Fibroblast of peridontal ligament (primary cell): ENCODE measurements around the gene ANKK1.

Experiments used
- DNase-seq: peaks from one replicate; pipeline ENCODE4 v3.0.0-alpha.2; 2010; ENCODE audit errors: extremely low read depth

The ANKK1 gene

DNA sequence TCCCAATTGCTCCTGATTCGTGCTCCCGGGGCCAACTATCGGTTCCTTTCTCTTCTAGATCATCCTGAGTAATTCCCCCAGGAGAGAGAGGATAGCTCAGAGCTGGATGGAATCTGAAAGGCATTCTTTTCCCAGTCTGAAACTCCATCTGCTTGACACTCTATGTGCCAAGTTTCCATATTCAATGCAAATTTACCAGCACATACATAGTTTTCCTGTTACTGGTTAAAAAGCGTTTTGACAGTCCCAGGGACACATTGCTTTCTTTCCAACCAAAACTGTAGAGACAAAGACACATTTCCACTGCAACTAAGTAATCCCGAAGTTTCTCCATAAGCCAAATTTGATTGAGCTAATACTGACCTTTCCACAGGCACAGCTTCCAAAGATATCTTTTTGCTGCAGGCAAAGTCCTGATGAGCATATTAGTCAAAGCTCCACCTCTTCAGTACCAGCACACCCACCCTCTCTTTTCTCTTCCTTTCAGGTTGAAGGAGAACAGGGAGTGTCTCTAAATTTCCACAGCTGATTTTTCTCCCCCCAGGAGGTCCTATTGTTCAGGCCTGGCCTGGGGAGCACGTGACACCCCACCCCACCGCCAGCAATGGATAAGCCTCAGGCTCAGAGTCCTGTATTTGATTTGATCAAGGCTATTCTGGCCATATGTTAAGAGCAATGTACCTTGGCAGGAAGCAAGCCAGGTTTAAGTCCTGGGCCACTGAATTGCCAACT, 9.7 kb upstream of the ANKK1 start:
- peak; percentile 48 for DNase-seq

DNA sequence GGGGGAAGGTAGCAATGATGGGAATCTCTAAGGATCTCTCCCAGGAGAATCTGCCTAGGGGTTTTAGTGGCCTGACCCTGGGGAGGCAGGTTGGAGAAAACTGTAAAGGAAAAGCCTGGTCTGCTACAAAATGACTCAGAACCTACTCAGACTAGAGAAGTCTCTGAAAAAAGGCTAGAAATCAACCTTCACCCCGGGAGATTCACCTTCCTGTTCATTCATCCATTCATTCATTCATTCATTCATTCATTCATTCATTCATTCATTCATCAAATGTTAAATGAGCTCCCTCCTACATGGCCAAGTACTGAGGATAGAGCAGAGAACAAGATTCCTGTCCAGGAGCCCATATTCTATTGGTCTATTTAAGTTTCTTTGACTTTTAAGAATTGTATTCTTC, 8.9 kb upstream of the ANKK1 start:
- DNase-seq = no peak

- peak; percentile 36 for DNase-seq
Measured at GRCh38 chr11:113382121-113382520, 5.5 kb upstream of the ANKK1 start.

GRCh38 chr11:113384551-113384950, 3.0 kb upstream of the ANKK1 start:
- DNase-seq = peak; percentile 87

DNA sequence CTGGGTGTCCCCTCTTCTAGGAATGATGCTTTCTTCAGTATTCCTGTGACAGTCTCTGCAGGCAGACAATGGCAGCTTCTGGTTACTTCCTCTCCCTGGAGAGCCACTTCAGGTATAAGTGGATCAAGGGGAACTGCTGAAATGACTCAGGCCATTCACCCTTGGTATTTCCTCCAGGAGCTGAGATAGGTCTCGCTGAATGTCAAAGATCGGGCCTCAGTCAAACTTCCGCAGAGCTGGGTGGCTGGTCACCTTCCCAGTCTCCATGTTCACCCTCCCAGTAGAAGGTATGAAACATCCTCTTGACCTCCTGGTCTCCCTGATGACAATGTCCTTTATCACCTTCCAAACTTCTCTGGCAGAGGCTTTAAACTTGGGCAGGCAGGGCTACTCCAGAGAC, 1.8 kb upstream of the ANKK1 start:
- DNase-seq = no peak

GRCh38 chr11:113386866-113387265, 713 bp upstream of the ANKK1 start:
- DNase-seq = no peak

DNA sequence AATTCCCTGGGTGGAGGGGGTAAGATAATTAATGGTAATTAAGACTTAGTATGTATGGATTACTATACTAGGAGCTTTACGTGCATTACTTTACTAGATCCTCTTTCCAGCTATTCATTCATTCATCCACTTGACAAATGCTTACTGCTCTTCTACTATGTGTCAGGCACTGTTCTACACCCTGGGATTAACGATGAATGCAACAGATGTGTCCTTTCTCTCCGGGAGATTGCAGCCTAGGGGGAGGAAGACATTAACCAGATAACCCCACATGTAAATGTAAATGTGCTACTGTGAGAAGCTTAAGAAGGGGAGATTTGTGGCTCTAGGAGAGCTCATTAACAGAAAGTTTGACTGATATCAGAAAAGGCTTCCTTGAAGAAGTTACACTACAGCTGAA, 1.7 kb downstream of the ANKK1 start:
- no peak for DNase-seq

GRCh38 chr11:113392236-113392921, 4.8 kb downstream of the ANKK1 start:
- peak; percentile 51 for DNase-seq

GRCh38 chr11:113393501-113393985, 6.0 kb downstream of the ANKK1 start:
- DNase-seq = no peak

- no peak for DNase-seq
Measured at GRCh38 chr11:113394919-113395318, 7.3 kb downstream of the ANKK1 start.

GRCh38 chr11:113395782-113396336, 8.3 kb downstream of the ANKK1 start:
- no peak for DNase-seq

GRCh38 chr11:113396690-113397089, 9.1 kb downstream of the ANKK1 start:
- DNase-seq = no peak

DNA sequence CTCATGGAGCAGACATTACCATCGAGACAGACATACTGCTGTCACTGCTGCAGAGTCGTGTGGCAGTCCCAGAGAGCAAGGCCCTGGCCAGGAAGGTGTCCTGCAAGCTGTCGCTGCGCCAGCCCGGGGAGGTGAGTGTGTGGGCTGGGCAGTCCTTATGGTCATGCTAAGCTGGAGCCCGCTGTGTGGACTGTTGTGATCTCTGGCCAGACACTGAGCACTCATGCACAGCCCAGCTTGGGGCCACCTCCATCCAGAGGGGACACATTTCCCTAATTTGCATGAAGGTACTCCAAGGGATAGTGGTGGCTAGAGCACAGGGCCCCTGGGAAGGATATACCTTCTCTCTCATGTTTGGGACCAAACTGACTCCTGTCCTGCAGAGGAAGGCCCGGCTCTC, 9.6 kb downstream of the ANKK1 start:
- no peak for DNase-seq

DNA sequence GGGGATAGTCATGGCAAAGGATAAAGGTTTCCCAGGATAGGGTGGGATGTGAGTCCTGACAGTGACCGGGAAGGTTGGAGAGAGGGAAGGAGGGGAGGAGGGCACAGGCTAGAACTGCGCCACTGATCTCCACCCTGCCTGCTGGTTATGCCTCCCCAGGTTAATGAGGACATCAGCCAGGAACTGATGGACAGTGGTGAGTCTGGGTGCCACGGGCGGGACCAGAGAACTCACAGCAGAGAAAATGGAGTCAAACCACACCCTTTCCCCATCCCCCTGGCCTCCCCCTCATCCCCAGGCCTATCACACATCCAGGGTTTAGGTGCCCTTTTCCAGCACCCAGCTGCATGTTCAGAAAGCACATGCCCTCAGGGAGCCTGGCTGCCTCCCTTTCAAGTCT, 10.2 kb downstream of the ANKK1 start:
- DNase-seq = no peak

DNA sequence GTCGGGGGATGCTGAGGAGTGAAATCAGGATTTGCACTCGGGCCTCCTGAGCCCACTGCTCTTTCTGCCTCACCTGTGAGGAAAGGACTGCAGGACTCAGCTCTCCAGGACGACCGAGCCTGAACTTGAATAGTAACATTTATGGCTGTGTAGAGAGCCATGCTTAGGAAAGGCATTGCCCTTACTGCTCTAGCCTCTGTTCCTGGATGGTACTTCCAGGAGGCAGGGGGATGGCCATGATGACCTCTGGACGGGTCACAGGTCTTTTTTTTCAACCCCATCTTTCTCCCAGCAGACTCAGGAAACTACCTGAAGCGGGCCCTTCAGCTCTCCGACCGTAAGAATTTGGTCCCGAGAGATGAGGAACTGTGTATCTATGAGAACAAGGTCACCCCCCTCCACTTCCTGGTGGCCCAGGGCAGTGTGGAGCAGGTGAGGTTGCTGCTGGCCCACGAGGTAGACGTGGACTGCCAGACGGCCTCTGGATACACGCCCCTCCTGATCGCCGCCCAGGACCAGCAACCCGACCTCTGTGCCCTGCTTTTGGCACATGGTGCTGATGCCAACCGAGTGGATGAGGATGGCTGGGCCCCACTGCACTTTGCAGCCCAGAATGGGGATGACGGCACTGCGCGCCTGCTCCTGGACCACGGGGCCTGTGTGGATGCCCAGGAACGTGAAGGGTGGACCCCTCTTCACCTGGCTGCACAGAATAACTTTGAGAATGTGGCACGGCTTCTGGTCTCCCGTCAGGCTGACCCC, 11.3 kb downstream of the ANKK1 start:
- no peak for DNase-seq

- no peak for DNase-seq
Measured at GRCh38 chr11:113400631-113401230, 13.2 kb downstream of the ANKK1 start.

DNA sequence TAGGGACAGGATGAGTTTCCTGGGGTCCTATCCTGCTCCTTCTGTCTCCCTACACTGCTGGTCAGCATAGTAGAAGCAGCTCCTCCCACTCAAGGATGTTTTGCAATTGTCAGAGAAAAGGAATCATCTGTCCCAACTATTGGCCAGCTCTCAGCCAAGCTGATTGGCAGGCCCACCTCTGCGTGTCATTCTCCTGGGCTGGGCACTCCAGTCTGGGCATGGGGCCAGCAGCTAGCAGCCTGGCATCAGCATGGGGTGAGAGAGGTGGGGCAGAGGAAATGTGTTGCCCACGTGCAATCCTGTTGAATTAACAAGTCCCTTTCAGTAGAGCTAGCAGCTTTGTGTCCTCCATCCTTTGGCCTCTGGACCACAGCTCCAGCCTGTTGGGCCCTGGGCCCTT, 14.1 kb downstream of the ANKK1 start:
- peak; percentile 13 for DNase-seq

- no peak for DNase-seq
Measured at GRCh38 chr11:113404859-113405430, 17.4 kb downstream of the ANKK1 start.

DNA sequence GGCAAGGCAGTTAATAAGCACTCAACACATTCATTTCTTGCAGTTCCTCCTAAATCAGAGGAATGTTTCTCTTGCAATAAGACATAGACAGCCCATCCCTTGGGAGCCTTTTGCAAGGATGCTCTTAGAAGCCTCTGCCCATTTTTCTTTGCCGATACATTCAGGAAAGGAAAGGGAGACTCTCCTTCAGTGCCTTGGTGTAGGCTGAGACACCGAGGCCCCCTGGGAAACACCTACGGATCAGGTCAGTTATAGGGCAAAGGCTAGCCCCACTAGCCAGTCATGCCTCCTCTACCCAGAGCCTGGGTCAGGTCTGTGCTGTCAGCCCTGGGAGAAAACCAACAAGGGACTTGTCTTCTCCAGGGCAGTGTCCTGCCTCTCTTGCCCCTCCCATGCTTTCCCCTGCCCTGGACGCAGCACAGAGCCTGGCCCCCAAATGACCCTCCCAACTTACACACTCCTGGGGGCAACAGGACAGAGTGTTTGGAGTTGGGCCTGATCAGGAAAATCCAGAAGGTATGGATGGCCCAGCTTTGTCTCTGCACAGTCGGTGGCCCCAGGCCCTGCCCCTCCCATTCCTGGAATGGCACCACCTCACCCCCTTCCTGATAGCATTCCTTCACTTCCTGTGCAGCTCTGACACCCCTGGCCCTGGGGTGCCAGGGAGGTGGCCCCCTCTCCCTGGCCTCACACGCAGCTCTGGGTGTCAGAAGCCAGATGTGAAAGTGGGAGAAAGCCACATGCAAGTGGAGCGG, 18.3 kb downstream of the ANKK1 start:
- DNase-seq = no peak

GRCh38 chr11:113407163-113407562, 19.6 kb downstream of the ANKK1 start:
- DNase-seq = no peak

DNA sequence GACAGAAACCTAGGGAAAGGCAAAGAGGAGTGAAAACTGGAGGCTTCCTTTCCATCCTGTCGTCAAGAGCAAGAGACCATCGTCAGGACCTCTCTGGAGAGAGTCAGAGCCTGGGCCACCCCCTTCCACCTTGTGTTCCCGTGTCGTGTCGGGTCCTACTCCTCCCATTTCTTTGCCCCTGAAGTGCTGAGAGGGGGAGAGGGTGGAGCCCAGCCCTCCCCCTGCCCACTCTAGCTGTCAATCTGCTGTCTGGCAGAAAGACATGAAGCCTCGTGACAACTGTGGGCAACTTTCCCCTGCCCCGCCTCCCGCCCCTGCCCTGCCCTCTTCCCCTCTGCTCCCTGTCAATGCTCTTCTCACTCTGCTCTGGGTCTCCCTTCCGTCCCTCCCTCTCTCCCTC, 20.6 kb downstream of the ANKK1 start:
- no peak for DNase-seq
